Measurements from ENCODE around the gene RSPRY1. TPM values are rescaled to one million over a fixed set of nuclear protein-coding genes. Genes with fewer than 3 reads are reported as not detected.

The RSPRY1 gene
- total and polyA plus RNA-seq, 2 donors: 18.3 to 59.5 TPM

DNA sequence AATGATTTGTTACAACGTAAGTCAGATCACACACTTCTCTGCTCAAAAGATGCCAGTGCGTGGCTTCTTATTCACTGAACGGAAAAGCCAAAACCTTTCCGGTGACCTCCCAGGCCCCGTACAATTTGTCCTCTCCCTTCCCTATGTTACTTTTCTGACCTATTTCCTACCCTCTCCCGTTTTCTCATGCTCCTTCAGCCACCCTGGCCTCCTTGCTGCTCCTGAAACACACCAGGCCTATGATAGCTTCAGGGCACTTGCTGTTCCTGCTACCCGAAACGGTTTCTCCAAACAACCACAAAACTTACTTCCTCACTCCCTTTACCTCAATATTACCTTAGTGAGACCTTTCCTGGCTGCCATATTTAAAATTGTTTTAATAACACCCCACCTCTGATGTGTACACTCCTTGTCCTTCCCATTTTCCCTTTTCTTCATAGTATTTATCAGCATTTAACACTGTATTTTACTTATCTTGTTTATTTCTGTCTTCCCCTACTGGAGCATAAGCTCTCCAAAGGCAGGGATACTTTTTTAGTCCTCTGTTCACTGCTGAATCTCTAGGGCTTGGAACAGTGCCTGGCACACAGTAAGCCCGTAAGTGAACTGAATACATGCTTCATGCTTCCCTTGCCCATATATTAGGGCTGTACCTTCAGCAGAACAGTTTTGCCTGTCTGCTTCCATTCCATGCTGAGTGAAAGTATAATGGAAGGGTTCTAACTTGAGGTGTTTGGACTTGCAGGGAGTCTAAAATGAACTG lies 48.0 kb downstream of the RSPRY1 start:
- no peak overlapping the region for H3K27ac ChIP-seq (ENCODE audit: low read depth)
- H3K4me3 ChIP-seq (ENCODE audit: low read depth, low read length): no peak overlapping the region
- no peaks in the 10 kb centered on the region for H3K4me1 ChIP-seq (ENCODE audit: insufficient read depth)
- DNase-seq (ENCODE audit: extremely low spot score): no peak
- H3K36me3 ChIP-seq (ENCODE audit: insufficient read depth): peaks cover 4% of the 10 kb centered on the region
- WGBS: 91% methylated on average over 9 of the region's 9 CpGs

DNA sequence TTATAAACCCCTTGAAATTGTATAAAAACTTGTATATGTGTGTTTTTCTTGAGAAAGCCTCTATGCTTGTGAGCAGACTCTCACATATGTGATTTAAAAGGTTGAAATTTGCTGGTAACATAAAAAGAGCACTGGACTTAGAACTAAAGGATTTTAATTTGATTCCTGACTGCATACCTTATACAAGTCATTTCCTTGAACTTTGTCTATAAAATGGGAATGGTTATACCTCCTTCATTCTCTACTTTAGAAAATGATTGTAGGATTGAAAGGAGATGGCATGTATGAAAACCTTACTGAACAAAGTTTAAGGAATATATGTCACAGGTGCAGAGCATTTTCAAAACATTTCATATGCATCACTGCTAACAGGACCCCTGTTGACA lies 48.6 kb downstream of the RSPRY1 start:
- H3K4me3 ChIP-seq (ENCODE audit: low read depth, low read length): no peak overlapping the region
- no peak for DNase-seq (ENCODE audit: extremely low spot score)
- H3K36me3 ChIP-seq (ENCODE audit: insufficient read depth): peaks cover 2% of the 10 kb centered on the region

DNA sequence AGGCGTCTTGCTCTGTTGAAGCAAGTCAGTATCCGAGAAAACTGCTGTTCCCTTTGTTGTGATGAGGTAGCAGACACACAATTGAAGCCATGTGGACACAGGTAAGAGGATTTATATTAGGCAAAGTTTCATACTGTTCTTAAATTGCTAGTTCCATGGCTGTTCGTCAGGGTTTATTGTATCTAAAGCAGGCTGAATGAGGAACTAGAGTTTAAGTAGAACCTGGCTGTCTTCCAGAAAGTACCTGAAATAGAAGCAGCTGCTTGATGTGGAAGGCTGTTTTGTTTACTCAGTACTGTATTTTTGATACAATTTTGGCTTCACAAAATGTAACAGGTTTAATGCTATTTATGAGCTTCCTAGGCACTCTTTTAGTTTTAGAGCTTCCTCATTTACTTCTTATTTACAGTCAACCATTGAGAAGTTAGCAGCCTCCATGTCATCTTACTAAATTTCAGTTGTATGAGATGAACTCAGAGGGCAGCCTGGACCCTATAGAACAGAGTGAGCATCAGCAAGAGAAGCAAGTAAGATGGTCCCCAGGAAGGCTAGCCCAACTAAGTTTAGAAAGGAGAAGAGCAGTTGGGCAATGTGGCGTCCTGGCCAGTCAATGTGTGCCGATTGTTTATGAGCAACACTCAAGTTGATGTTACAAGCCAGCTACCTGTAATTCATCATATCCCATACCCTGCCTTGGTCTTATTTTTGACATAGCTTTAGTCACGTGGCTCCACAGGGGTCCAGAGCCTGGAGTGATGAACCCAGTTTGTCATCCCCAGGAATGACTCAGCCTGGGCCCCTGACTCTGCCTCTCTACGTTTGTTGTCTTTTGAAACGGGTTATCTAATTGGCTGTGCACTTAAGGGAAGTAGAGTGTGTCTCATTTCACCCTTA lies 49.2 kb downstream of the RSPRY1 start:
- peaks cover 2% of the 10 kb centered on the region for H3K36me3 ChIP-seq (ENCODE audit: insufficient read depth)
- DNase-seq (ENCODE audit: extremely low spot score): peak; percentile 28
- 78% methylated on average over 8 of the region's 8 CpGs for WGBS

More for the DNA sequence above, 48.6 kb downstream of the RSPRY1 start:
- H3K4me1 ChIP-seq (ENCODE audit: insufficient read depth): no peaks in the 10 kb centered on the region
- H3K27ac ChIP-seq (ENCODE audit: low read depth): no peak overlapping the region

DNA sequence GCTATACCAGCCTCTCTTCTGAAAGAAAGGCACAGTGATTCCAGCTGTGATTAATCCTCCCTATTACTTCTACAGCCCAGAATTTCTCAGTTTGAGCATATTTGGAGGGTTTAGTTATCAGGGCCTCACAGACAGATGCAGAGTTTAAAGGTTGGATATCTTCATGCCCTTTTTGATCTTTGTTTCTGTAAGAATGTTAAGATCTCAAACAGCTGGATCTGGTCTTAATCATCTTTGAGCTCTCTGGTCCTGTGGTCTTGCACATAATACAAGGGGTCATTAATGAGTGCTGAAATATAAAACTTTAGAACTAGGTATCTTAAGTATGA lies 49.9 kb downstream of the RSPRY1 start:
- Histone ChIP-seq H3K27ac (ENCODE audit: low read depth) (no peak overlapping the region), H3K4me1 (ENCODE audit: insufficient read depth) (no peaks in the 10 kb centered on the region), H3K36me3 (ENCODE audit: insufficient read depth) (peaks cover 2% of the 10 kb centered on the region), H3K4me3 (ENCODE audit: low read depth, low read length) (no peak overlapping the region)
- DNase-seq (ENCODE audit: extremely low spot score): no peak

More for the DNA sequence above, 49.2 kb downstream of the RSPRY1 start:
- Histone ChIP-seq H3K27ac (ENCODE audit: low read depth) (no peak overlapping the region), H3K4me3 (ENCODE audit: low read depth, low read length) (no peak overlapping the region), H3K4me1 (ENCODE audit: insufficient read depth) (no peaks in the 10 kb centered on the region)

DNA sequence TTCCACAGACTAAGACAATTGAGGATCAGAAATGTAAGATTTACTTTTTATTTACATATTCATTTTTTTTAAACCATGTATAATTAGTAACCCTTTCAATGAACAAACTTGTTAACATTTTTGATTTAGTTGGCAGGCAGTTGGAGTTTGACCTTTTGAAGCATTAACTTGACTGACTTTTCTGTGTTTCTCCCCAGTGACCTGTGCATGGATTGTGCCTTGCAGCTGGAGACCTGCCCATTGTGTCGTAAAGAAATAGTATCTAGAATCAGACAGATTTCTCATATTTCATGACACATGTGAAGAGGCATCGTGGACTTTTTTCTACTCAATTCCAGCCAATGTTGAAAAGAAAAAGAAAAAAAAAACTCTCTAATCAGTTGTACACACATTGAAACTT lies 52.6 kb downstream of the RSPRY1 start:
- WGBS: 74% methylated on average over 2 of the region's 2 CpGs
- no peak for DNase-seq (ENCODE audit: extremely low spot score)
- Histone ChIP-seq H3K36me3 (ENCODE audit: insufficient read depth) (peaks cover 2% of the 10 kb centered on the region), H3K4me3 (ENCODE audit: low read depth, low read length) (no peak overlapping the region), H3K27ac (ENCODE audit: low read depth) (no peak overlapping the region), H3K4me1 (ENCODE audit: insufficient read depth) (no peaks in the 10 kb centered on the region)

DNA sequence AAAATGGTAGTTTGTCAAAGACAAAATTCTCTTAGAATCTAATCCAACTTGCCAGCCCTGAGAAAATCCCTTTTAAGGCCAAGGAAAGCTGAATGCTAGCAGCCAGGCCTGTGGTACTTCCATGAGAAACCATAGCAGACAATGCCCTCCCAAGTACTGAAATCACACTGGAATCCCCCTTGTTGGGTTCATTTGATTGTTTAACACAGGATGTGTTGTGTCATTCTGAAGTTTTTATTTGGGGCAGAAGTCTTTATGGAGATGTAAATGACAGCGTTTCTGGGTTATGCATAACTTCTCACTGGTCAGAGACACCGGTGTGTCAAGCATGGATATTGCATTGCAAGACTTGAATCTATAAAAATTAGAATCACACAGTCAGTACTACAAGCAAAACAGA lies 53.0 kb downstream of the RSPRY1 start:
- Histone ChIP-seq H3K4me3 (ENCODE audit: low read depth, low read length) (no peak overlapping the region), H3K36me3 (ENCODE audit: insufficient read depth) (peaks cover 2% of the 10 kb centered on the region), H3K4me1 (ENCODE audit: insufficient read depth) (no peaks in the 10 kb centered on the region), H3K27ac (ENCODE audit: low read depth) (no peak overlapping the region)
- whole genome bisulfite sequencing: 76% methylated on average over 2 of the region's 2 CpGs
- DNase-seq (ENCODE audit: extremely low spot score): no peak

DNA sequence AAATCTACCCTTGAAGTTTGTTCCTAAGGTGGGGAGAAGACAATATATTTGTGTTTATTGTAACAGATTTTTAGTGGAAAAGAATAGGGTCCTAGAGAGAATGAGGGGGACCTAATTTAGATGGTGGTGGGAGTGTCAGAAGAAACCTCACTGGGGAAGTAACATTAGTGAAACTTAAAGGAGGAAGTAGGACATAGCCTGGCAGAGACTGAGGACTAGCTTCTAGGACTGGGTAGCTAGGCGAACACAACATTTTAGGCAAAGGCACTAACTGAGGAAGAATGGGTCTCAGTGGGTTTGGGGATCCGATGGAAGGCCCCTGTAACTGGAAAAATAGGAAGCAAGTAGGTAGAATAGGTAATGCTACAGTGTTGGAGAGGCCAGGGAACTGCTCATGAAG lies 54.7 kb downstream of the RSPRY1 start:
- no peak overlapping the region for H3K27ac ChIP-seq (ENCODE audit: low read depth)
- 93% methylated on average over 2 of the region's 2 CpGs for WGBS
- no peak overlapping the region for H3K4me3 ChIP-seq (ENCODE audit: low read depth, low read length)
- DNase-seq (ENCODE audit: extremely low spot score): no peak
- peaks cover 2% of the 10 kb centered on the region for H3K36me3 ChIP-seq (ENCODE audit: insufficient read depth)
- no peaks in the 10 kb centered on the region for H3K4me1 ChIP-seq (ENCODE audit: insufficient read depth)

DNA sequence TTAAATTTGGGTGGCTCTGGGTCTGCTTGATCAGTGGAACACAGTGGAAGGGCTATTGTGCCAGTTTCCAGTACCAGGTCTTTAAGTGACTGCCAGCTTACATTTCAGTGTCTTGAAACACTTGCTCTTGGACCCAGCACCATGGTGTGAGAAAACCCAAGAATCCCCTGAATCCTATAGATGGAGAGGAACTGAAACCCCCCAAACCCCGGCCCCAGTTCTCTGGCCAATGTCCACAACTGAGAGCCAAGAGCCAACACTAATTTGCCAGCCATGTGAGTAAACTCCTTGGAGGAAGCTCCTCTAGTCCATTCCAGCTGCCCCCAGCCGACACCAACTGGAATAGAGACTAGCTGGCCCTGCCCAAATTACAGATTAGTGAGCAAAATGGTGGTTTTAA lies 56.5 kb downstream of the RSPRY1 start:
- Histone ChIP-seq H3K27ac (ENCODE audit: low read depth) (no peak overlapping the region), H3K36me3 (ENCODE audit: insufficient read depth) (peaks cover 4% of the 10 kb centered on the region), H3K4me1 (ENCODE audit: insufficient read depth) (no peaks in the 10 kb centered on the region), H3K4me3 (ENCODE audit: low read depth, low read length) (no peak overlapping the region)
- no peak for DNase-seq (ENCODE audit: extremely low spot score)
- WGBS: 85% methylated on average over 2 of the region's 2 CpGs

DNA sequence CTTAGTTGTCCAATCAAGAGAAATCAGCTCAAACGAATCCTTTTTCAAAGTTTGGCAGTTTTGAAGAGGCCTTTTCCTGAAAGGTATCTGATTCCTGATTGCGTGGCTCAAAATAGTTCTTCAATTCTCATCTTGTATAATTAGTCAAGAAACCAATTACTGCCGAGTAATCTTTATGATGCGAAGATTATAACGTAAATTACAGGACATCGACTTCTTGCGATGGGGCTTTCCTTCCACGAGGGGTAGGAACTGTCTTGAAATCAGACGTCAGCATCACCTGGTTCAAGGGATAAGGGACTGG lies 58.3 kb downstream of the RSPRY1 start:
- DNase-seq (ENCODE audit: extremely low spot score): no peak
- WGBS: 9% methylated on average over 9 of the region's 9 CpGs
- Histone ChIP-seq H3K4me1 (ENCODE audit: insufficient read depth) (no peaks in the 10 kb centered on the region), H3K36me3 (ENCODE audit: insufficient read depth) (peaks cover 4% of the 10 kb centered on the region), H3K27ac (ENCODE audit: low read depth) (peak overlapping the region; percentile 66), H3K4me3 (ENCODE audit: low read depth, low read length) (peak overlapping the region; percentile 39)

DNA sequence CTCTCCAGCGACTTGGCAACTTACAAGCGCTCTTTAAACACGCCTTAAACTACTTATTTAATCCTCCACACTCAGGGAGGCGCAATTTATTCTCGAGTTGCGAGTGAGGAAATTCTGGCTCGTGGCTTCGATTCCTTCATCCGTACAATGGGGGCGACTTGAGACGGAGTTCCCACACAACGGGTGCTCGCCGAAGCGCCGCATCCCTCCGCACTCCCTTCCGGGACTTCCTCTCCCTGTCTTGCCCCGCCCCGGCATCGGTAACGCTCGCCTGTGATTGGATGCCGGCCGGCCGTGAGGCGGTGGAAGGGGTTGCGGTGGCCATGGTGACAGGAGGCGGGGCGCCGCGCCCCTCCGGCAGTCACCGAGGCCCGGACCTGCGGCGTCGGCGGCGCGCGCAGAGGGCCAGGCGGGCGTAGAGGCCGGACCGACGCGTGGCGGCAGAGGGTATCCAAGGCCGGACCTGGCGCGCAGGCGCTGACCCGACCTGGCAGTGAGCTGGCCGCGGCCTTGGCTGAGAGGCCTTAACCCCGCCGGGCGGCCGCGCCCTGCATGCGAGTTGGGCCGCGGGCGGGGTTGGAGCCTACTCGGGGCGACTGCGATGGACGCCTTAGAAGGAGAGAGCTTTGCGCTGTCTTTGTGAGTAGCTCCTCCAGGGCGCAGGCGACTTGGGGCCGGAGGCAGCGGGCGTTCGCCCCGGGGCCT lies 58.8 kb downstream of the RSPRY1 start, which contains the start of gene ARL2BP:
ARL2BP (plus strand) TSS at position 493 of the 705 bp plus-strand sequence; CDS start at position 602, 109 bp downstream.
- no peaks in the 10 kb centered on the region for H3K4me1 ChIP-seq (ENCODE audit: insufficient read depth)
- H3K4me3 ChIP-seq (ENCODE audit: low read depth, low read length): peak within 1 kb of the TSS; percentile 86
- H3K27ac ChIP-seq (ENCODE audit: low read depth): peak within 1 kb of the TSS; percentile 86
- under 1% methylated on average over 77 of the region's 77 CpGs for WGBS
- H3K36me3 ChIP-seq (ENCODE audit: insufficient read depth): peaks cover 4% of the 10 kb centered on the region
- DNase-seq (ENCODE audit: extremely low spot score): peak; percentile 89

DNA sequence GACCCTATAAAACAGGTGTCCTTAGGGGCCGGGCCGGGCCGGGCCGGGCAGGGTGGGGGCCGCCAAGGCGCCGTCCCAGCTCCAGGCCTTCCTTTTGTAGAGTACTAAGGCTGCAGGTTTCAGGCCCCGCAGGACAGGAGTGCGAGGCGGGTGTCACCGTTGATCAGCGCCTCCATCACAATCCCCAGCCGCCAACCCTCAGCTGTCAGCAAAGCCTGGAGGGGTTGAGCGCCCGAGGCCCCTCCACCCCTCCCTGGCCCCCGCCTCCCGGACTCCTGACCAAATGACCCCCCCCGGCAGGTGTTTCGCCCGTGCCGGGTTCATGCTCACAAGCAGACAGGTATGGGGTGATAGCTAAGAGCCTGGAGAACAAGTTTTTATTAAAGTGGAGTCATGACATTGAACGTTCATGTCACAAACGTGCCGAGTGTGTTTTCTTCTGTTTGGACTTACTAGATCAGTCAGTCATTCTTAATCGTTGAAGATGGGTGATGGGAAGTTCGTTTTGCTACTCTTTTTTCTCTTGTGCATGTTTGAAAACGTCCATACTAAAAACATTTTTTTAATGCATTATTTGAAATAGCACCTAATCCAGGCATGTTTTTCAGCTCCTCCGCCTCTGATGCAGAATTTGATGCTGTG lies 59.5 kb downstream of the RSPRY1 start:
- DNase-seq (ENCODE audit: extremely low spot score): no peak
- H3K27ac ChIP-seq (ENCODE audit: low read depth): peak overlapping the region; percentile 86
- no peaks in the 10 kb centered on the region for H3K4me1 ChIP-seq (ENCODE audit: insufficient read depth)
- 4% methylated on average over 28 of the region's 28 CpGs for WGBS
- peak overlapping the region; percentile 86 for H3K4me3 ChIP-seq (ENCODE audit: low read depth, low read length)
- H3K36me3 ChIP-seq (ENCODE audit: insufficient read depth): peaks cover 4% of the 10 kb centered on the region

DNA sequence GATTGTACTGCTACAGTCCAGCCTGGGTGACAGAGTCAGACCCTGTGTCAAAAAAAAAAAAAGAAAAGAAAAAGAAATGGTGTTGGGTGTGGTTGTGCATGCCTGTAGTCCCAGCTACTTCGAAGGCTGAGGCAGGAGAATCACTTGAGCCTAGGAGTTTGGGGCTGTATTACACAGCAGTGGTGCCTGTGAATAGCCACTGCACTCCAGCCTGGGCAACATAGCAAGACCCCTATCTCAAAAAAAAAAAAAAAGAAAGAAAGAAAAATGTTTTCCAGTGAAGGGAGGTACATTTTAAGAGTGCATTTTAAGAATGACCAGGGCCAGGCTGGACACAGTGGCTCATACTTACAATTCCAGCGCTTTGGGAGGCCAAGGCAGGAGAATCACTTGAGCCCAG lies 65.2 kb downstream of the RSPRY1 start:
- Histone ChIP-seq H3K27ac (ENCODE audit: low read depth) (no peak overlapping the region), H3K4me1 (ENCODE audit: insufficient read depth) (no peaks in the 10 kb centered on the region), H3K36me3 (ENCODE audit: insufficient read depth) (peaks cover 4% of the 10 kb centered on the region), H3K4me3 (ENCODE audit: low read depth, low read length) (no peak overlapping the region)
- 97% methylated on average over 2 of the region's 2 CpGs for WGBS
- no peak for DNase-seq (ENCODE audit: extremely low spot score)

DNA sequence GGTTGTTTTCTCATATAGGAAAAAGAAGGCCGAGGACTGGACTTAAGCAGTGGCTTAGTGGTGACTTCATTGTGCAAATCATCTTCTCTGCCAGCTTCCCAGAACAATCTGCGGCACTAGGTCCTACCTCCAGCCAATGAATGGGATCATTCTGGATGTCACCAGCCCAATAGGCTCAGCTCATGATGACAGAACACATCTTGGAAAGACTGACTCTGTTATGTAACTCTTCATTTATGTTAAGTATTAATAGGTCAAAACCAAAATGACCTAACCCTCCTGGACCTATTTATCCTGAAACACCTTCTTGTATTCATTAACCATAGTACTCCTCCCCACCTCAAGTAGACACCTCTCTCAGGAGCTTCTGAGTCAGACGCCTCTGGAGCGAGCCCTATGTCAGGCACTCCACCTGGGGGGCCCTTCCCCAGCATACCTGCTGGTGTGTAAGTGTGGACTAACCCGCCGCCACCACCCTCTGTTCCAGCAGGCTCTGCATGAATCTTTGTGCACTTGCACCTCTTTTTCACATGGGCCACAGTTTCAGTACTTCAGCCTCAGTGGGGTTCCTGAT lies 66.1 kb downstream of the RSPRY1 start:
- 92% methylated on average over 6 of the region's 6 CpGs for WGBS
- H3K36me3 ChIP-seq (ENCODE audit: insufficient read depth): peaks cover 2% of the 10 kb centered on the region
- H3K4me1 ChIP-seq (ENCODE audit: insufficient read depth): no peaks in the 10 kb centered on the region

More for the DNA sequence above, 66.1 kb downstream of the RSPRY1 start:
- Histone ChIP-seq H3K27ac (ENCODE audit: low read depth) (no peak overlapping the region), H3K4me3 (ENCODE audit: low read depth, low read length) (no peak overlapping the region)
- no peak for DNase-seq (ENCODE audit: extremely low spot score)
